Stimulated activated CD4-positive, alpha-beta T cell treated with anti-CD3 and anti-CD28 coated beads, TNF-alpha, amount 100 ng/mL, for 1 hour (primary cell): Measurements from ENCODE around the gene GLE1.
"Not testable (repeated sequence)": the region's sequence is repeated elsewhere in the genome, so short reads cannot be mapped to it uniquely, and the experiment has no call there.

Source experiments
- DNase-seq, 3 donors: peaks; one replicate each; pipeline ENCODE4 v3.0.0-alpha.2; 2020; ENCODE audit warnings: low read depth in 3 of 3, low spot score in 1 of 3

GLE1 gene

GRCh38 chr9:128495296-128495695 is 9.2 kb upstream of the GLE1 start:
- DNase-seq, result no peak

- DNase-seq, result no peak
Measured at GRCh38 chr9:128495804-128496417, 8.6 kb upstream of the GLE1 start.

GRCh38 chr9:128497824-128498610 is 6.5 kb upstream of the GLE1 start:
- DNase-seq, result no peak

- no peak for DNase-seq
Measured at GRCh38 chr9:128498911-128499310, 5.6 kb upstream of the GLE1 start.

GRCh38 chr9:128499920-128500319 is 4.6 kb upstream of the GLE1 start:
- DNase-seq, result no peak

GRCh38 chr9:128503415-128503825 is 1.1 kb upstream of the GLE1 start:
- DNase-seq, result not testable (repeated sequence)

GRCh38 chr9:128503870-128504269 is 649 bp upstream of the GLE1 start:
- DNase-seq, result no peak

GRCh38 chr9:128505414-128505765 is 871 bp downstream of the GLE1 start:
- no peak for DNase-seq

GRCh38 chr9:128505906-128506305 is 1.4 kb downstream of the GLE1 start:
- not testable (repeated sequence) for DNase-seq

- no peak for DNase-seq
Measured at GRCh38 chr9:128512820-128513219, 8.3 kb downstream of the GLE1 start.

GRCh38 chr9:128521956-128522355 is 17.4 kb downstream of the GLE1 start:
- no peak for DNase-seq

- no peak for DNase-seq
Measured at GRCh38 chr9:128523199-128523925, 18.8 kb downstream of the GLE1 start.

GRCh38 chr9:128526720-128527119 is 22.2 kb downstream of the GLE1 start:
- DNase-seq, result no peak

GRCh38 chr9:128528445-128529160 is 24.1 kb downstream of the GLE1 start:
- DNase-seq, result no peak

- DNase-seq, result no peak
Measured at GRCh38 chr9:128529191-128529590, 24.7 kb downstream of the GLE1 start.

GRCh38 chr9:128532581-128532980 is 28.1 kb downstream of the GLE1 start:
- no peak for DNase-seq

- DNase-seq, result no peak
Measured at GRCh38 chr9:128540634-128541360, 36.3 kb downstream of the GLE1 start.

GRCh38 chr9:128546504-128546903 is 42.0 kb downstream of the GLE1 start:
- DNase-seq, result no peak

- DNase-seq, result no peak
Measured at GRCh38 chr9:128548876-128549275, 44.4 kb downstream of the GLE1 start.

GRCh38 chr9:128550226-128550625 is 45.7 kb downstream of the GLE1 start:
- no peak for DNase-seq
